NCI-H1105 (cell line): ENCODE results near the gene OR52E2.
"Not testable (repeated sequence)": the region's sequence is repeated elsewhere in the genome, so short reads cannot be mapped to it uniquely, and the experiment has no call there.

ENCODE experiments used
- DNase-seq: peaks from one replicate; lab custom pipeline; 2025; lab: John Stamatoyannopoulos, UW

Gene OR52E2

DNA sequence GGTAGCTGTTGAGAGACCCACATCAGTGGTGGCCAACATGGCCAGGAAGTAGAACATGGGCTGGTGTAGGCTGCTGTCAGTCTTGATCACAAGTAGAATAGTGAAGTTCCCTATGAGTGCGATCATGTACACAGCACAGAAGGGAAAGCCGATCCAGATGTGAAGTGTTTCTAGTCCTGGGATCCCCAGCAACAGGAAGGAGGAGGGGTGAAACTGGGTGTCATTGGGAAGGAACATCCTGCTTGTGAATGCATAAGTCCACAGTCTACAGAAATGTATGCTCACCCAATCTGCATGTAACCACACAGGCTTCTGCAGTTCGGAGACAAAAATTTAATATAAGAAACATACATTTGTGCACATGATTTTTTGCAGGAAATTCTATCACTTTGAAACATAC, at the start of gene OR52E2:
Gene OR52E2, minus strand, starts transcription at position 237 of the 400 bp plus-strand sequence. Its CDS starts 0 bp downstream, at position 237.
- no peak for DNase-seq

DNA sequence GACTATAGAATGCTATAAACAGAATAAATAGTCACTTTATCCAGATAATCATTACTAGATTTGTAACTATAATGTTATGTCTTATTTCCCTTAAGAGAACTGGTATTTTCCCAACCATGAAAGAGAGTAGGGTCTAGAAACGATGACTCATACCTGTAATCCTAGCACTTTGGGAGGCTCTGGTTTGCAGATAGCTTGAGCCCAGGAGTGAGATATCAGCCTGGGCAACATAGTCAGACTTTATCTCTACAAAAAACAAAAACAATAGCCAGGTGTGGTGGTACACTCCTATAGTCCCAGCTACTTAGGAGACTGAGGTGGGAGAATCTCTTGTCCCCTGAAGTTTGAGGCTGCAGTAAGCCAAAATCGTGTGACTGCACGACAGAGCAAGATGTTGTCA, 47.9 kb upstream of the OR52E2 start:
- DNase-seq: no peak

DNA sequence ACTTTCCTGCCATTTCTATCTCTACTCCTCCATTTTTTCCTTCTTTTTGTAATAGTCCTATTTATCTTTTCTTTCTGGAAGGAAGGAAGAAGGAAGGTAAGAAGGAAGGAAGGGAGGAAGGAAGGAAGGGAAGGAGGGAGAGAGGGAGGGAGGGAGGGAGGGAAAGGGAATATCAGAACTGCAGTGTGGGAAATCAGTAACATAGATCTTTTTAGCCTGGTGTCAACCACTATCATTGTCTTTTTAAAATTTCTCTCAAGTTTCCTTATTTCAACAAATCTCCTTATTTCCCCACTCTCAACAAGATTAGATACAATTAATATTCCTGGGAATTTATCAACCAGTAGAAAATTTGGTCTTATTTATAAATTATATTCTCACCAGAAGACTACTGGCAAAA, 43.6 kb upstream of the OR52E2 start:
- DNase-seq: no peak

DNA sequence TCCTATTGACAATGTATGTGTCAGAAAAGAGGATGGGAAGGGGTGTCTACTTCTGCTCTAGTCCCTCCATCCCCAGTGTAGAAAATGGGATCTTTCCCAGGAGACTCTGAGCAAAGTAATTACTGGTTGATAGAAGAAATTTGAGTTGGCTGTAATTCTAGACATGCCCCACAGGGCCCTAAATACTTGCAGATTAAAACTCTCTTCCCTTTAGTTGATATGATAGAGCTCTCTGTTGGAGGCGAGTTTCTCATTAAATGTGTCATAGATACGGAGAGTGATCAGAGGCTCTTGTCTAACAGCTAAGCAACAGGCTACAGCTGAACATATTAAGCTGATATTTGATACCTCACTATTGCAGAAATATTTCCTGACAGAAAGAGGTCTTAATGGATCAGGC, 42.8 kb upstream of the OR52E2 start:
- no peak for DNase-seq

DNA sequence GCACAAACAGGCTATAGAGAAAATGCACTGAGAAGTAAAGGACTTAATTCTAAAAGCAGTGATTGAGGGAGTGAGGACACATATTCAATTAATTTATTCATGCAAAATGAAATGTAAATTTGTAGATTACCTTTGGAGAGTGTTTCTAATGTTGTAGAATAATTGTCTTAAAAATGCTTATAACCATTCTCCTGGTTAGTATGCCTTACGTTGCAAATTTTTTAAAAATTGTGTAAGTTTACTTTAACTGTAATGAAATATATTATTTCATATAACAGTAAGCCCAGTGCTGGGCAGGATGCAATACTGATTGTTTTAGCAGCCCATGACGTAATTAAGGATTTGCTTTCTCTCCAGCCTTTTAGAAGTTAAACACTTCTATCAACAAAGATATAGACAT, 36.6 kb upstream of the OR52E2 start:
- DNase-seq: no peak

DNA sequence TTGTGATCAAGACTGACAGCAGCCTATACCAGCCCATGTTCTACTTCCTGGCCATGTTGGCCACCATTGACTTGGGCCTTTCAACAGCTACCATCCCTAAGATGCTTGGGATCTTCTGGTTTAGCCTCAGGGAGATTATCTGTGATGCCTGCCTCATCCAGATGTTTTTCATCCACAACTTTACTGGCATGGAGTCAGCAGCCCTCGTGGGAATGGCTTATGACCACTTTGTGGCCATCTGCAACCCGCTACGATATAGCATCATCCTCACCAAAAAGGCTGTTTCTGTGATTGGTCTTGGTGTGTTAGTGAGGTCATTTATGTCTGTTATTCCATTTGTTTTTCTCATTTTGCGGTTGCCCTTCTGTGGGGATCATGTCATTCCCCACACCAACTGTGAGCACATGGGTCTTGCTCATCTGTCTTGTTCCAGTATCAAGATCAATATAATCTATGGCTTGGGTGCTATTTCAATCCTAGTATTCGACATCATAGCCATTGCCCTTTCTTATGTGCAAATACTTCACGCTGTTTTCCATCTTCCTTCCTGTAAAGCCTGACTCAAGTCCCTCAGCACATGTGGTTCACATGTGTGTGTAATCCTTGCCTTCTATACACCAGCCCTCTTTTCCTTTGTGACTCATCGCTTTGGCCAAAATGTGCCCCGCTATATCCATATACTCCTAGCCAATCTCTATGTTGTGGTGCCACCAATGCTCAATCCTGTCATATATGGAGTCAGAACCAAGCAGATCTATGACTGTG, 33.6 kb upstream of the OR52E2 start:
- DNase-seq: no peak

DNA sequence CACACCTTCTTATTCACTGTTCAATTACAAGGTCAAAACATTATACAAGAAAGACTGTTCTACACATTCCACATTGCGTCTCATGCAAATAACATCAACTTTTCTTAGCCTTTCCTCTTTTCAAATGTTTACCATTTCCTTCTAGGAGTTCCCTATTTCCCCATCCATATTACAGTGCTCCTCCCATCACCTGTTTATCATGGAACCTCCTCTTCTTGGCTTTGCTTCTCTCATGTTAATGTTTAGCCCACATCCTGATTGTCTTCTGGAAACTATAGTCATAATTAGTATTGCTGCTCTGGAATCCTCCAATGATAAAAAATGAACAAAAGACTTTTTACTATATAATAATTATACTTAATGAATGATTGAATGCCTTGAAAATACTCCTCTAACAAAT, 31.2 kb upstream of the OR52E2 start:
- DNase-seq: no peak

DNA sequence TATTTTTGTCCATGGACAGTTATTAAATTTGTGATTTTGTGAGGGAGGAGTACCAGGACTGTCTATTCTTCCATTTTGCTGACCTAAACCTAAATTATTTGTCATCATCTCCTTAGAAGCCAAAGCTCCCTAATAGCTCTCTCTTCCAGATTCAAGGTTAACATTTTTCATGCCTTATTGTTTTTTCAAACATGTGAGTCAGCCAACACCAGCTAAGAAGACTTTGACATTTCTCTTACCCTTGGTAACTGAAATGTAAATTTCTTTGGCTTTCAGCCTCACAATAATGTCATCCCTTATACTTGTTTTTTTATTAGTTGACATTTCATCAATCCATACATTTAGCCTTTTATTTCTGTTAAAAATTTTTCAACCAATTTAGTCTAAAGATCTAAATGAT, 29.1 kb upstream of the OR52E2 start:
- DNase-seq: no peak

DNA sequence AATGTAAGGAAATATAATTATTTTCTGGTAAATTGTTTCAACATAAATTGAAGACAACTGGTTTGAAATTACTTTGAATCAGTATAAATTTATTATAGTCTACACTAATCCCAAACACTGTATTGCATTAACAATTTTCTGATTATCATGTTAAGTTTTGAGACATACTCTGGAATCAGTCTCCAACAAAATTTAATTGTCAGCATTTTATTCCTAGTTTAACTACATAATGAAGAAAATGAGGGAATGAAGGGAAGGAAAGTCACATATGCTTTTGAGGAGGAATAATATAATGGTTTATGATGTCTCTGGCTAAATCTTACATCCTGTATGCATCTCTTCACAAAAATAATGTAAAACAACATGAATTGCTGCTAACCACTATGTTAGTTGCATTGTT, 24.2 kb upstream of the OR52E2 start:
- DNase-seq: no peak

DNA sequence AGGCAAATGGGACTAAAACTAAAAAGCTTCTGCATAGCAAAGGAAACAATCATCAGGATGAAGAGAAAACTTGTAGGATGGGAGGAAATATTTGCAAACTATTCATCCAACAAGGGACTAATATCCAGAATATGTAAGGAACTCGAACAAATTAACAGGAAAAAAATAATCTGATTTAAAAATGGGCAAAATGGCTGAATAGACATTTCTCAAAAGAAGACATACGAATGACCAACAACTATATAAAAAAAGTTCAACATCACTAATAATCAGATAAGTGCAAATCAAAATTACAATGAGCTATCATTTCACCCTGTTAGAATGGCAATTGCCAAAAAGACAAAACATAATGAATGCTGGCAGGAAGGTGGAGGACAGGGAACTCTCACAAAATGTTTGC, 22.0 kb upstream of the OR52E2 start:
- no peak for DNase-seq

DNA sequence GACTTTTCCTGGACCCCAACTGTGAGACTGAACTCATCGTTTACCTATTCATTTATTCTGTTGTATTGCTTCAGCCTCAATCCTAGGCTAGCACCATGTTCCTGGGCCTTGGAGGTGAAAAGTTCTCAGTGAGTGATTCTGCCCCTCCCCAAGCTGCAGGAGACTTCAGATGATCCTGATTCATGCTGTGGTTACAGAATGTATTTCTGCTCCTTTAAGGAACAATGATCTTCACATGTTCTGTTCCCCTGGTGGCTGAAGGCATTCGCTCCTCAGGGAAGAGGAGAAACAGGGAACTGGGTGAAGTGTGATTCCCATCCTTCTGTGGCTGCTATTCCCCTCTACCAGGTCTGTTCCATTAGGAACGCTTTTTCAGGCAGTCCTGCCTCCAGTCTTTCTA, 12.4 kb upstream of the OR52E2 start:
- DNase-seq: no peak

DNA sequence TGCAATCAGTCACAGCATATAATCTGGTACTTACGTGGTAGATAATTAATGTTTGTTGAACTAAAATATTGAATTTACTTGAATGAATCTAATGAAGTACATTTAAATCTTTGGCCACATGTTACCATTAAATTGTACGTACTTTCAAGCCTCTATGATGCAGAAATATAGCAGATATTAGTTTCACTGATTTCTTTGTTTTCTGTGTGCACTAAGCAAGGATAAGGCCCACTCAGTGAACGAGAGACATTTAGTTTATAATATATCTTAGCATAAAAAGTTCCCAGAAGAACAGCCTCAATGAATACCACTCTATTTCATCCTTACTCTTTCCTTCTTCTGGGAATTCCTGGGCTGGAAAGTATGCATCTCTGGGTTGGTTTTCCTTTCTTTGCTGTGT, 9.8 kb upstream of the OR52E2 start, which contains the start of gene OR52E1:
Gene OR52E1, plus strand, starts transcription at position 301 of the 400 bp plus-strand sequence.
- no peak for DNase-seq

DNA sequence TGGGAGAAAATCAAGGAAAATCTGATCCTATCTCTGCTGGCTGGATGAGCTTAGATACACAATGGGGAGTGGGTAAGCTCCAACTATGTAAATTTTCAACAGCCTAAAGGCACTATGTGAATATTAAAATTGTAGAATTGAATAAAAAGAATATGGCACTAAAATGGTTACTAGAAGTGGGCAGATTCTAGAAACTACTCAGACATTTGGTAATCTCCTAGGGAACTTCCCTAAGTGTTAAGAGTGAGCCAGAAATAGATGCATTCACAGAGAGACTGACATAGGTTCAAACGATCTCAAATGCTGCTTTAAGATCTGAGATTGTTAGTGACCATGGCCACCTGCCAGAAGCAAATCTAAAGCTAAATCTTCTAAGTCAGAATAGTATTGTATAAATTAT, 5.6 kb upstream of the OR52E2 start:
- DNase-seq: no peak

DNA sequence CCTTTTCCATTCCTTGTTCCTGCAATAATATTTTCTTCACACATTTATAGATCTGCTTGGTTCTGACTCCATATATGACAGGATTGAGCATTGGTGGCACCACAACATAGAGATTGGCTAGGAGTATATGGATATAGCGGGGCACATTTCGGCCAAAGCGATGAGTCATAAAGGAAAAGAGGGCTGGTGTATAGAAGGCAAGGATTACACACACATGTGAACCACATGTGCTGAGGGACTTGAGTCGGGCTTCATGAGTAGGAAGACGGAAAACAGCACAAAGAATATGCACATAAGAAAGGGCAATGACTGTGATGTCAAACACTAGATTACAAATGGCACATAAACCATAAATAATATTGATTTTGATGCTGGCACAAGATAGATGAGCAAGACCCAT, 748 bp downstream of the OR52E2 start:
- DNase-seq: not testable (repeated sequence)

DNA sequence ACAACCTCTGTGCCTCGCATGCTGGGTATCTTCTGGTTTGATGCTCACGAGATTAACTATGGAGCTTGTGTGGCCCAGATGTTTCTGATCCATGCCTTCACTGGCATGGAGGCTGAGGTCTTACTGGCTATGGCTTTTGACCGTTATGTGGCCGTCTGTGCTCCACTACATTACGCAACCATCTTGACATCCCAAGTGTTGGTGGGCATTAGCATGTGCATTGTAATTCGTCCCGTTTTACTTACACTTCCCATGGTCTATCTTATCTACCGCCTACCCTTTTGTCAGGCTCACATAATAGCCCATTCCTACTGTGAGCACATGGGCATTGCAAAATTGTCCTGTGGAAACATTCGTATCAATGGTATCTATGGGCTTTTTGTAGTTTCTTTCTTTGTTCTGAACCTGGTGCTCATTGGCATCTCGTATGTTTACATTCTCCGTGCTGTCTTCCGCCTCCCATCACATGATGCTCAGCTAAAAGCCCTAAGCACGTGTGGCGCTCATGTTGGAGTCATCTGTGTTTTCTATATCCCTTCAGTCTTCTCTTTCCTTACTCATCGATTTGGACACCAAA, 12.6 kb downstream of the OR52E2 start:
- DNase-seq: no peak

DNA sequence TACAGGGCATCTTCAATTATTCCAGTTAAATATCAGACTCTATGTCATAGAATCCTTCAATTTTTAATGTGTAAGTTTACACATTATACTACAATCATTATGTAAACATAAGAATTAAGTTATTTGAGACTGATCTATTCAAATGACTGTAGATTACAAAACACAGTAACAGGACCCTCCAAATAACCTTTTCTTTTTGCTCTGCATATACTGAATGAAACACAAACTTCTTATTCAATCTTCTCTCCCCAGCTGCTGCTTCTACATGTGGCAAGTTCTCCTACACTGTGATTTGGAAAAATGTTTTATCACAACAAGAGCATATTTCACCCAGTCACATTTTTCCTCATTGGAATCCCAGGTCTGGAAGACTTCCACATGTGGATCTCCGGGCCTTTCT, 13.2 kb downstream of the OR52E2 start, which contains the start of gene OR52J3:
Gene OR52J3, plus strand, starts transcription at position 301 of the 400 bp plus-strand sequence. Its CDS starts 0 bp downstream, at position 301.
- no peak for DNase-seq

DNA sequence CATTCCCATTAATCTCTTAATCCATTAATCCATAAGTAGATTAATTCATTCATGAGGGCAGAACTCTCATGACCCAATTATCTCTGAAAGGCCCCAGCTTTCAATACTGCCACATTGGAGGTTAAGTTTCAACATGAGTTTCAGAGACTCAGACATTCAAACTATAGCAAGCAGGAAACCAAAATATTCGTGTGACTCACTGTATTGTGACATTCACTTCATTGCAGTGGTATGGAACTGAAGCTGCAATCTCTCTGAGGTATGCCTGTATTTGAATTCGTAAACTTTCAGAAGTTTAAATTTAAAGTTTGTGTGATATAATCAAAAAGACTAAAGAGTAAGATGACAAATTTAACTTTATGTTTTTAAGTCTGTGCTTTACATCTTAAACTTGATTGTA, 16.0 kb downstream of the OR52E2 start:
- no peak for DNase-seq

DNA sequence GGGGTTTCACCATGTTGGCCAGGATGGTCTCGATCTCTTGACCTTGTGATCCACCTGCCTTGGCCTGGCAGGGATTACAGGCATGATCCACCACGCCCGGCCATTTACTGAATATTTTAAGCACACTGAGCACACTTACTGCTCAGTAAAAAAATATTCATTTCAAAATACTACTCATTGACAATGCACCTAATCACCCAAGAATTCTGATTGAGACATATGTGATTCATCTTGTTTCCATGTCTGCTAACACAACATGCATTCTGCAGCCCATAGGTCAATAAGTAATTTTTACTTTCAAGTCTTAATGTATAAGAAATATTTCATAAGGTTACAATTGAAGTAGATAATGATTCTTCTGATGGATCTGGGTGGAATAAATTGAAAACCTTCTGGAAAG, 17.3 kb downstream of the OR52E2 start:
- DNase-seq: no peak

DNA sequence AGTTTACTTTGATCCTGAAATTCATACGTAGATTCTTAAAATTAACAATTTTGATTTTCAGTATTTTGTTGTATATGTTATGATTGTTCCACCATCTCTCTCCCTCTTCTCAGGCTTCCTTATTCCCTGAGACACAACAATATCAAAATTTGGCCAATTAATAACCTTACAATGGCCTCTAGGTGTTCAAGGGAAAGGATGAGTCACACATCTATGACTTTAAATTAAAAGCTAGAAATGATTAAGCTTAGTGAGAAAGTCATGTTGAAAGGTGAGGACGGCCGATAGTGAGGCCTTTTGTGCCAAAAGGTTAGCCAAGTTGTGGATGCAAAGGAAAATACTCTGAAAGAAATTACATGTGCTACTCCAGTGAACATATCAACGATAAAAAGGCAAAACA, 18.6 kb downstream of the OR52E2 start:
- no peak for DNase-seq

DNA sequence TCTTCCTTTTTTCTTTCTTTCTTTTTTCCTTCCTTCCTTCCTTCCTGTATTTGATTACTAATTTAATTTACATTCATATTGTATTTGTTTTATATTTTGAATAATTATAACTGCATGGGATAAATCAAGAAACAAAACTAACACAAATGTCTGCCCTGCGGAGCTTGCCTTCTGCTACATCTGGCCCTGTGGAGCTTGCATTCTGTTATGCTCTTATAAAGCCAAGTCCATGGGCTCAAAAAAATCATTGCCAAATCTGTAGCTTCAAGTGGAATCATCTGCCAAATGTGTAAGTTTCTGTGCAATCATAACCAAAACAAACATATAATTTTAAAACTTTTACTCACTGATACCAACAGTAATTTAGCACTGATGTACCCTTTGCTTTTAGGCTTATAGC, 21.1 kb downstream of the OR52E2 start:
- no peak for DNase-seq

DNA sequence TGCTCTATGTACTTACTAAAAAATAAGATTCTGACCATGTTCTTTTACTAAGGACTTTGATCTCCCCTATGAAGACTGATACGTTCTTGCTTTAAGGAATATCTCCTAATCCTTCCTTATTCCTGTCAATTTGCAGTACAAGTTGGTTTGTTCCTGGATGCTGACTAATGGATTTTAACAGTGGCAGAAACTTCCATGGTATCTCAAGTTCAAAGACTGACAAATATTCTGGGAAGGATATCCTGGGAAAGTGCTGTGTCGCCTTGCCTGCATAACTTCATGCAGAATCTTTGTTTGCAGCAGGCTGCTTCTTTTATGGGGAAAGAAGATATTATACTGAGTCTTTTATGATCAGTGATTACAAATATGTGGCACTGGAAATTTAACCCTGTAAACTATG, 21.5 kb downstream of the OR52E2 start:
- DNase-seq: no peak

DNA sequence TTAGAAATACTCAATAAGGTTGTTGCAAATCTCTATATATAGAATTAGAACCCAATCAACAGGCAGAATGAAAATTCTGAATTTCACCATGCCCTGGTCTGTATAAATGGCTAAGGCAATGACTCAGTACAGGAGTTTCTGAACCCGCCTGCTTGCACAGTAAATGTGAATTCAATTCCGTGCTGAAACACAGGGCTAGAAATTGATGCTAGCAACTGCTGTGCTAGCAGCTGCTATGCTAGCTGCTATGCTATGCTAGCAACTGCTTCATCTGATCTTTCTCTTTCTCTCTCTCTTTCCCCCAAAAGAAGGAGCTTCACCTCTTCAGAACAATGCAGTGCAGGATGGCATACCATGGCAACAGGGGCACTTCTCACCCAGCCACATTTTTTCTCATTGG, 22.8 kb downstream of the OR52E2 start:
- no peak for DNase-seq

DNA sequence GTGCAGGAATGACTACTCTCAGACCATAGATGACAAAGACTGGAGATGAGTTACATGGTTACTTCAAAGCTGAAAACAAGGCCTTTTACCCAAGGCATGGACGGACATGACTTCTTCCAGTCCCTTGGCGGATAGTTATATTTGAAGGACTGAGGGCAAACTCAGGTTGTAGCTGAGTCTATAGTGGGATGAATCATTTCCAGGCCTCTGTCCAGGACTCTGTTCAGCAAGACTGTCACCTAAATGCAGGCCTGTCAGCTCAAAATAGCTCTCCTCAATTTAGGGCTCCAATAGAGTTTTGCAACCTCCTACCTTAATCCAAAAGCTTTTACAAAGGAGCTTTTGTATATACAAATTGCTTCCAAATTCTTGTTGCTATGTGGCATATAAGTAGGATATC, 37.4 kb downstream of the OR52E2 start:
- DNase-seq: no peak

DNA sequence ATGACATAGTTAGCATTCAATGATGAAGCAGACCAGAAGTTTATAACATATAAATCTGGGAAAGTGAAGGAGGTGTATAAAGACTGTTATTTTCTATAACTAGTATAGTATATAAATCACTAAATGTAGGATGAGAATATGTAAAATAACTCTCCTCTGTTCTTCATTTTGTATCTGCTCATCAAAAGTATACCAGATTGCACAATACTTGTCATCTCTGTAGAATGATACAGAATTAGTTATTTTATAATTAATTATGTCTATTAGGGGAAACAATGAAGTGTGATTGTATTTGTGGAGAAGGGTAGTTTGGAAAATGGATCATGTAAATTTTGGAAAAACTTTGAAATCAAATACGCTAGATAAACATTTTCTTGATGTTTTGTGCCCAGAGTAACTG, 46.4 kb downstream of the OR52E2 start:
- no peak for DNase-seq
